Body of pancreas (tissue), 4 donors: ENCODE results near the gene CDC45. TPM values are rescaled to one million over a fixed set of nuclear protein-coding genes. Genes with fewer than 3 reads are reported as not detected.
A peak's percentile ranks its signal among the peaks of the same experiment; 100 is the strongest.
"Not testable (repeated sequence)": the region's sequence is repeated elsewhere in the genome, so short reads cannot be mapped to it uniquely, and the experiment has no call there.

Experiments
- ATAC-seq: fragments of 150-250 bp; one replicate; pipeline ENCODE4 v1.9.1; 2016
- DNase-seq, 4 donors: peaks; one replicate each; pipeline ENCODE4 v3.0.0-alpha.2; 2019
- H3K27ac ChIP-seq, 4 donors: fragments of 200-600 bp; sonication (generic); 1 replicate in 3 of 4; 2 replicates in 1 of 4; pipeline versions ENCODE4 v1.5.1 to v1.6.1; 2016 to 2019; ENCODE audit warnings: mild to moderate bottlenecking in 1 of 4, mixed read lengths in 1 of 4, moderate library complexity in 1 of 4
- H3K27me3 ChIP-seq, 2 donors: fragments of 200-600 bp; sonication (generic); one replicate each; pipeline ENCODE4 v1.6.0; 2016; ENCODE audit warnings: mild to moderate bottlenecking in 1 of 2
- H3K36me3 ChIP-seq, 2 donors: fragments of 200-600 bp; sonication (generic); replicated peaks in 1 of 2; 2 replicates each; pipeline ENCODE4 v1.5.1; 2016; ENCODE audit warnings: low read depth in 2 of 2; ENCODE audit not compliant: insufficient read depth in 1 of 2
- H3K4me1 ChIP-seq: fragments of 200-600 bp; sonication (generic); one replicate; pipeline ENCODE4 v1.6.0; 2016
- H3K4me3 ChIP-seq, 2 donors: fragments of 200-600 bp; sonication (generic); 1 replicate in 1 of 2; 2 replicates in 1 of 2; pipeline ENCODE4 v1.5.1; 2016 to 2019
- H3K9me3 ChIP-seq, 3 donors: fragments of 200-600 bp; sonication (generic); 1 replicate in 2 of 3; 2 replicates in 1 of 3; pipeline ENCODE4 v1.5.1; 2016
- POLR2A ChIP-seq, 3 donors: fragments of 450-650 bp; IDR thresholded peaks; one replicate each; pipeline ENCODE4 v1.6.1; 2016; ENCODE audit warnings: antibody characterized with exemption in 3 of 3, mild to moderate bottlenecking in 2 of 3
- WGBS, 2 donors: methylation state at CpG; one replicate each; pipeline ENCODE4 v1.1.5; 2017; 5-methylcytosine and 5-hydroxymethylcytosine counted together
- intact Hi-C: fragments of 100-400 bp; cut with DNase I; formaldehyde crosslinking; loops from one replicate; pipeline ENCODE4 v1.15.1; 2023
- total RNA-seq, 2 donors: library from RNA; depleted of rRNA; stranded (reverse); fragments of >200 nt; gene quantifications; one replicate each; pipeline ENCODE4 v1.1.0, GENCODE V29; 2016
- TF ChIP-seq, protein P1 (sequence below), 7 experiments: fragments of 450-650 bp in 4 of 7; fragments of 200-600 bp in 3 of 7; sonication (generic) in 3 of 7; IDR thresholded peaks; one replicate each; pipeline ENCODE4 v1.5.1; 2016 to 2019; ENCODE audit warnings: antibody characterized with exemption in 7 of 7

CDC45 gene
- total RNA-seq, 2 donors from 2014 or later = not detected

DNA sequence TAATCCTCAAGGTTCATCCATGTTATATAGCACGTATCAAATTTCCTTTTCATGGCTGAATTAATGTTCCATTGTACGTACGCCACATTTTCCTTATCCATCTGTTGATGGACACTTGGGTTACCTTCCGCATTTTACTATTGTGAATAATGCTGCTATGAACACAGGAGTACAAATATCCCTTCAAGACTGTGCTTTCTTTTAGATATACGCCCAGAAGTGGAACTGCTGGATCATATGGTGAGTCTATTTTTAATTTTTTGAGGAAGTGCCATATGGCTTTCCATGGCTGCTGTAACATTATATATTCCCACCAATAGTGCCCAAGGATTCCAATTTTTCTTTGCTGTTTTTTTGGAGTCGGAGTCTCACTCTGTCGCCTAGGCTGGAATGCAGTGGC is 41.4 kb upstream of the CDC45 start:
- WGBS, 2 donors = 83 to 88% methylated on average over 7 of the region's 7 CpGs
- H3K4me3 ChIP-seq = no peak overlapping the region
- TF ChIP-seq POLR2A (IDR thresholded peaks at IDR 0.05) = no peak
- TF ChIP-seq, protein P1, sequence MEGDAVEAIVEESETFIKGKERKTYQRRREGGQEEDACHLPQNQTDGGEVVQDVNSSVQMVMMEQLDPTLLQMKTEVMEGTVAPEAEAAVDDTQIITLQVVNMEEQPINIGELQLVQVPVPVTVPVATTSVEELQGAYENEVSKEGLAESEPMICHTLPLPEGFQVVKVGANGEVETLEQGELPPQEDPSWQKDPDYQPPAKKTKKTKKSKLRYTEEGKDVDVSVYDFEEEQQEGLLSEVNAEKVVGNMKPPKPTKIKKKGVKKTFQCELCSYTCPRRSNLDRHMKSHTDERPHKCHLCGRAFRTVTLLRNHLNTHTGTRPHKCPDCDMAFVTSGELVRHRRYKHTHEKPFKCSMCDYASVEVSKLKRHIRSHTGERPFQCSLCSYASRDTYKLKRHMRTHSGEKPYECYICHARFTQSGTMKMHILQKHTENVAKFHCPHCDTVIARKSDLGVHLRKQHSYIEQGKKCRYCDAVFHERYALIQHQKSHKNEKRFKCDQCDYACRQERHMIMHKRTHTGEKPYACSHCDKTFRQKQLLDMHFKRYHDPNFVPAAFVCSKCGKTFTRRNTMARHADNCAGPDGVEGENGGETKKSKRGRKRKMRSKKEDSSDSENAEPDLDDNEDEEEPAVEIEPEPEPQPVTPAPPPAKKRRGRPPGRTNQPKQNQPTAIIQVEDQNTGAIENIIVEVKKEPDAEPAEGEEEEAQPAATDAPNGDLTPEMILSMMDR (IDR thresholded peaks at IDR 0.05) = no peak
- no peaks in the 10 kb centered on the region for H3K27me3 ChIP-seq
- no peak for DNase-seq
- no peak overlapping the region for H3K27ac ChIP-seq
- intact Hi-C loops = no loop called here
- H3K36me3 ChIP-seq = peaks cover 0 to 5% of the 10 kb centered on the region in 2 donors
- no peaks in the 10 kb centered on the region for H3K9me3 ChIP-seq
- ATAC-seq = no peak
- H3K4me1 ChIP-seq = peaks cover 6% of the 10 kb centered on the region

DNA sequence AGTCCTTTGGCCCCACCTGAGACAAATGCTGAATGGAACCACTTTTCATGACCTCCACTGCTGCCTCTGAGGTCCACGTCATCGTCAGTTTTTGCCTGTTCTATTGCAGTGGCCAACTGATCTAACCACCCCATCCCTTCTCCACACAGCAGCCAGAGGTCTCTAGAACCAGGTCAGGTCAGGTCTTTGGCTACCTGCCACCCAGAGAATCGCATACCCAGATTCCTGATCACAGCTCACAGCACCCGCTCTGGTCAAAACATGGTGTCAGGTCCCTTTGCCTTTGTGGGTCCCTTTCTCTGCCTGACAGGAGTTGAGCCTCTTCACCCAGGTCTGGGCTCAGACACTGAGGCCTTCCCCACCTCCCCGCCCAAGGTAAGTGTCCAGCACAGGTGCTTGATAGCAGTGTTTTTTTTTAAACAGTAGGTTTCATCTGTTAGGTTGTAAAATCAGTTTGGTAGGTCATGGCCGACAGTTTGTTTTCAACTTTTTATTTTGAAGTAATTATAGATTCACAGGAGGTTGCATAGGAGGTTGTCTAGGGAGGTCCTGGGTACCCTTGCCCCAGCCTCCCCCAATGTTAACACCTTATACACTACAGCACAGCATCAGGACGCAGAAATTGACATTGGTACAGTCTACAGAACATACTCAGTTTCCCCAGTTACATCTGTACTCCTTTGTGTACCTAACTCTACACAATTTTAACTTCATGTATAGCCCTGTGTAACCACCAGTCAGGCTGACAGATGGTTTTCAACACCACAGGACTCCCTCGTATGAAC is 39.1 kb upstream of the CDC45 start:
- peak; percentile 35 for ATAC-seq
- H3K4me1 ChIP-seq = peaks cover 14% of the 10 kb centered on the region
- no peaks in the 10 kb centered on the region for H3K27me3 ChIP-seq
- H3K4me3 ChIP-seq = no peak overlapping the region
- intact Hi-C loops = no loop called here
- H3K27ac ChIP-seq = no peak overlapping the region
- no peaks in the 10 kb centered on the region for H3K9me3 ChIP-seq
- peaks cover 0 to 3% of the 10 kb centered on the region in 2 donors for H3K36me3 ChIP-seq
- TF ChIP-seq, protein P1 (IDR thresholded peaks at IDR 0.05) = no peak
- no peak for TF ChIP-seq POLR2A (IDR thresholded peaks at IDR 0.05)
- WGBS, 2 donors = 68 to 79% methylated on average over 7 to 8 of the region's 8 CpGs
- DNase-seq = no peak

DNA sequence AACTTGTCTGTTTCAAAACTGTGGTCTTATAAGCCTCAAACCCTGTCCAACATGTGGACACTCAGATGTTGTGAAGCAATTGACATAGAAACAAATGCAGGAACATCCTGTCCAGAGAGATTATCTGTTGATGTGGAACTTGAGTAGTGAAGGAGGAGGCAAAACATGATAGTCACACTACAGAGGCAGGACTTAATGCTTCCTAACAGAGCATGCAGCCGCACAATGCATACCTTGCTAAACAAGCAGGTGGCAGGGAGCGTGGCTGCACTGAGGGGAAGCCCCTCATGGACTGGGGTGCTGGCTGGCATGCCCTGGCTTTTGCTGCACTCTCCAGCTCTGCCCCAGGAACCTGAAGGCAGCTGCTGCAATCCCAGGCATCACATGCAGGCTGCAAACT is 37.6 kb upstream of the CDC45 start:
- no peak for TF ChIP-seq POLR2A (IDR thresholded peaks at IDR 0.05)
- TF ChIP-seq, protein P1 (IDR thresholded peaks at IDR 0.05) = no peak
- H3K36me3 ChIP-seq = no peaks in the 10 kb centered on the region
- no peaks in the 10 kb centered on the region for H3K27me3 ChIP-seq
- H3K27ac ChIP-seq = no peak overlapping the region
- H3K4me3 ChIP-seq = no peak overlapping the region
- no peaks in the 10 kb centered on the region for H3K9me3 ChIP-seq
- WGBS, 2 donors = 93 to 94% methylated on average over 2 of the region's 2 CpGs
- no peak for DNase-seq
- peaks cover 25% of the 10 kb centered on the region for H3K4me1 ChIP-seq
- ATAC-seq = no peak
- intact Hi-C loops = no loop called here

DNA sequence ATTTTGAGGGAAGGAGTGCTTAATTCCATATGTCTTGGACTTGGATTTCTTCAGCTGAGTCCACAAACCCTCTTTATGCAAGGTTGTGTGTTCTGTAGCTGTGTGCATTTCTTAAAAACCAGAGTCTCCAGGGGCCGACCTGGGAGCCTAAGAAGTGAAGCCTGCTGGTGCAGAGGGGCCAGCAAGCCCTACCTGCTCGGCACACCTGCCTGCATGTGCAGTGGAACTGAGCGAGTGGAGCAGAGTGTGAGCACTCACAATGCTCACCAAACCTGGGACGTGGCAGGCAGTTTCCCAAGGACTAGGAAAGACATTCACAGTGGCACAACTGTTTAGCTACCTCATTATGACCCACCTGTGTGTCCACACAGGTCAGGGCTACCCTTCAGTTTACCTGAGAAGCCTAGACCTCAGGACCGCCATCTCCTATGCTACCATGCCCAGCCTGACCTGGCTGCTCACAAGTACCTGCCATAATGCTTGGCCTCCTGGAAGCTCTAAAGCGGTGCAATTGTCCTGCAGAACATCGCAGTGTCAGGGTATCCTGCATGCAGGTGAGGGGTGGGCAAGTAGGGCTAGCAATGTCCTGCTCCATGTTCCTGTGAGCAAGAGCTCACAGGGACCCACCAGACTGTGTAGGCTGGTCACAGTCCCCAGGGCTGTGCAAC is 36.0 kb upstream of the CDC45 start:
- no peak for TF ChIP-seq POLR2A (IDR thresholded peaks at IDR 0.05)
- TF ChIP-seq, protein P1 (IDR thresholded peaks at IDR 0.05) = no peak
- Histone ChIP-seq H3K9me3 (no peaks in the 10 kb centered on the region), H3K4me1 (peaks cover 32% of the 10 kb centered on the region), H3K27me3 (no peaks in the 10 kb centered on the region), H3K36me3 (no peaks in the 10 kb centered on the region), H3K27ac (no peak overlapping the region), H3K4me3 (no peak overlapping the region)
- no peak for ATAC-seq
- intact Hi-C loops = no loop called here
- DNase-seq = no peak
- WGBS, 2 donors = 59 to 69% methylated on average over 5 to 7 of the region's 7 CpGs

DNA sequence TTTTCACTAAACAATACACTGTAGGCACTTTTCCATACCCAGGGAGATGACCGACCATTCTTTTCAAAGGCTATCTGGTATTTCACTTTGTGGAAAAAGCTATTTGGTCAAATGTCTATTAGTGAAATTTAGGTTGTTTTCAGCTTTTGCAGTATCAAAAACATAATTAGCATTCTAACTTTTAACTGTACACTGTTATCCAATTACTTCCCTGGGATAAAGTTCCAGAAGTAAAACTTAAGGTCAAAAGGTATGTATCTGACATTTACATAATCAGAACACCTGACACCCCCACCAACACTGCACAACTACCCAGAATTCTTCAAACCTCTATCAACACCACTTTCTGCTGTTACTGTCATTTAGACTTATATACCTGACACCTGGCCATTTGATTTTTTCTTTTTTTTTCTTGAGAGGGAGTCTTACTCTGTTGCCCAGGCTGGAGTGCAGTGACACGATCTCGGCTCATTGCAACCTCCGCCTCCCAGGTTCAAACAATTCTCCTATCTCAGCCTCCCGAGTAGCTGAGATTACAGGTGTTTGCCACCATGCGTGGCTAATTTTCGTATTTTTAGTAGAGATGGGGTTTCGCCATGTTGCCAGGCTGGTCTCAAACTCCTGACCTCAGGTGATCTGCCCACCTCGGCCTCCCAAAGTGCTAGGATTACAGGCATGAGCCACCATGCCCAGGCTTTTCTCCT is 34.3 kb upstream of the CDC45 start:
- intact Hi-C loops, H3K27ac ChIP-seq, DNase-seq, ATAC-seq, H3K4me3 ChIP-seq, H3K27me3 ChIP-seq, H3K9me3 ChIP-seq, H3K36me3 ChIP-seq: not testable (repeated sequence)
- peaks cover 41% of the 10 kb centered on the region for H3K4me1 ChIP-seq
- WGBS, 2 donors = 78 to 80% methylated on average over 9 of the region's 9 CpGs
